Fibroblast of peridontal ligament (primary cell): ENCODE data around the gene TRAPPC6A.

Experiments
- DNase-seq: peaks from one replicate; pipeline ENCODE4 v3.0.0-alpha.2; 2010; ENCODE audit errors: extremely low read depth

Gene TRAPPC6A

GRCh38 chr19:45149129-45149528 lies 28.9 kb downstream of the TRAPPC6A start:
- no peak for DNase-seq

- DNase-seq, result no peak
Measured at GRCh38 chr19:45147835-45148676, 30.0 kb downstream of the TRAPPC6A start.

- no peak for DNase-seq
Measured at GRCh38 chr19:45146741-45147205, 31.3 kb downstream of the TRAPPC6A start.

- DNase-seq, result no peak
Measured at GRCh38 chr19:45146251-45146650, 31.8 kb downstream of the TRAPPC6A start.

- DNase-seq, result no peak
Measured at GRCh38 chr19:45145270-45146189, 32.5 kb downstream of the TRAPPC6A start.

GRCh38 chr19:45144431-45145269 lies 33.4 kb downstream of the TRAPPC6A start:
- no peak for DNase-seq

- no peak for DNase-seq
Measured at GRCh38 chr19:45142726-45143110, 35.3 kb downstream of the TRAPPC6A start.

- no peak for DNase-seq
Measured at GRCh38 chr19:45142016-45142725, 35.9 kb downstream of the TRAPPC6A start.

- no peak for DNase-seq
Measured at GRCh38 chr19:45141203-45141900, 36.7 kb downstream of the TRAPPC6A start.

- DNase-seq, result no peak
Measured at GRCh38 chr19:45140533-45140932, 37.5 kb downstream of the TRAPPC6A start.

GRCh38 chr19:45140144-45140503 lies 37.9 kb downstream of the TRAPPC6A start:
- DNase-seq, result no peak

- DNase-seq, result no peak
Measured at GRCh38 chr19:45139286-45140143, 38.5 kb downstream of the TRAPPC6A start.

- no peak for DNase-seq
Measured at GRCh38 chr19:45138303-45138751, 39.7 kb downstream of the TRAPPC6A start.

GRCh38 chr19:45137179-45137761 lies 40.8 kb downstream of the TRAPPC6A start:
- DNase-seq, result peak; percentile 21

- DNase-seq, result no peak
Measured at GRCh38 chr19:45136507-45137178, 41.4 kb downstream of the TRAPPC6A start.

- no peak for DNase-seq
Measured at GRCh38 chr19:45135176-45135885, 42.7 kb downstream of the TRAPPC6A start.

GRCh38 chr19:45133661-45134060 lies 44.4 kb downstream of the TRAPPC6A start:
- no peak for DNase-seq
